Sigmoid colon (tissue), 4 donors: ENCODE results near the gene AHCYL2.

Source experiments
- CTCF ChIP-seq, 4 experiments: fragments of 450-650 bp in 3 of 4; fragments of 200-600 bp in 1 of 4; IDR thresholded peaks; one replicate each; pipeline ENCODE4 v1.5.1; 2016 to 2019; ENCODE audit warnings: antibody characterized with exemption in 4 of 4, mild to moderate bottlenecking in 3 of 4, moderate library complexity in 2 of 4
- POLR2A ChIP-seq, 2 donors: fragments of 450-650 bp; IDR thresholded peaks; one replicate each; pipeline ENCODE4 v1.6.1; 2016; ENCODE audit warnings: antibody characterized with exemption in 2 of 2, mild to moderate bottlenecking in 2 of 2, moderate library complexity in 2 of 2
- POLR2AphosphoS5 ChIP-seq, 4 donors: sonication (generic); formaldehyde crosslinking; IDR thresholded peaks; one replicate each; pipeline ENCODE4 v1.6.1; 2017; ENCODE audit warnings: antibody characterized with exemption in 4 of 4

- no peak for TF ChIP-seq POLR2AphosphoS5 (IDR thresholded peaks at IDR 0.05)
- TF ChIP-seq CTCF (IDR thresholded peaks at IDR 0.05), result no peak
- TF ChIP-seq POLR2A (IDR thresholded peaks at IDR 0.05), result no peak
Observed at GRCh38 chr7:129385598-129385997, 160.8 kb downstream of the AHCYL2 start.
